GM19468 (cell line): ENCODE results near the gene OSM.
"Not testable (repeated sequence)": the region's sequence is repeated elsewhere in the genome, so short reads cannot be mapped to it uniquely, and the experiment has no call there.

Source experiments
- ATAC-seq: cut with Tn5 transposase; IDR thresholded peaks from one replicate; pipeline ENCODE4 v1.9.1; 2021; ENCODE audit warnings: mild to moderate bottlenecking, moderate library complexity, moderate number of reproducible peaks; ENCODE audit not compliant: unreplicated experiment; ENCODE audit errors: extremely low read depth

OSM gene

GRCh38 chr22:30216710-30217109 is 49.9 kb downstream of the OSM start:
- ATAC-seq, result no peak

- not testable (repeated sequence) for ATAC-seq
Measured at GRCh38 chr22:30216272-30216671, 50.4 kb downstream of the OSM start.

GRCh38 chr22:30214703-30215407 is 51.8 kb downstream of the OSM start:
- ATAC-seq, result no peak

- no peak for ATAC-seq
Measured at GRCh38 chr22:30212996-30213441, 53.6 kb downstream of the OSM start.
